IMR-90 (cell line): Measurements from ENCODE around the gene DSC2.

Experiments
- CTCF ChIP-seq: conservative IDR thresholded peaks from 2 replicates; pipeline ENCODE4 v1.5.1; 2012; ENCODE audit warnings: mild to moderate bottlenecking, low read depth, low read length, improper control_type of control experiment
- FOS ChIP-seq: fragments of 150-350 bp; IDR thresholded peaks from 2 replicates; pipeline ENCODE4 v1.6.1; 2016; ENCODE audit warnings: low read depth, low read length
- MAFK ChIP-seq: IDR thresholded peaks from 2 replicates; pipeline ENCODE4 v1.6.1; 2012; ENCODE audit warnings: low read depth, low read length, improper control_type of control experiment
- POLR2A ChIP-seq: IDR thresholded peaks from 2 replicates; pipeline ENCODE4 v1.6.1; 2012; ENCODE audit warnings: mild to moderate bottlenecking, low read depth, low read length

DNA sequence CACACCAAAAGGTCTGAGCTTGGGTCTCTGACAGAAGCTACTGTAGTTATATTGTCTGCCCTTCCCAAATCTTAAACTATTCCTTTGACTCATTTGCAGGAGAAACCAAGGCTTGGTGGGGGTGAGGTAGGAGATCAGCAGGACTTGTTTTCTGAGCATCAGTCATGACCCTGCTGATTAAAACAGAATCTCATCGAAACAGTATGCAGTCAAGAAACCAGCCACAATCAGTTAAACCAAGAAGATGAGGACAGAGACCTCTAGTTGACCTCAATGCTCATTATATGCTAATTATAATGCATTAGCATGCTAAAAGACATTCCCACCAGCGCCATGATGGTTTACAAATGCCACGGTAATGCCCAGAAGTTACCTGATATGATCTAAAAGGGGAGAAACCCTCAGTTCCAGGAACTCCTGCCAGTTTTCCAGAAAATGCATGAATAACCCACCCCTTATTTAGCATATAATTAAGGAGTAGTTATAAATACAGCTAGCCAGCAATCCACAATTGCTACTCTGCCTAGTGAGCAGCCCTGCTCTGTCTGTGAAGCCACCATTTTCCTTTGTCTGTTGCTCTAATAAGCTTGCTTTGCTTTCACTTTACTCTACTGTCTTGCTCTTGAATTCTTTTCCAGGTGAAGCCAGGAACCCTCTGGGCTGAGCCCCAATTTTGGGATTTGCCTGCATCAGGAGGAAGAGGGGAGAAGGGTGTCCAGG, 86.3 kb downstream of the DSC2 start:
- TF ChIP-seq CTCF, result no peak
- TF ChIP-seq FOS, result no peak
- no peak for TF ChIP-seq MAFK
- no peak for TF ChIP-seq POLR2A
